NCI-H748 (cell line): Measurements from ENCODE around the gene PRKAG2.

Experiments used
- DNase-seq: peaks from one replicate; lab custom pipeline; 2025; ENCODE audit not compliant: unreplicated experiment; lab: John Stamatoyannopoulos, UW

PRKAG2 gene

GRCh38 chr7:151570366-151570915 lies 306.5 kb downstream of the PRKAG2 start:
- no peak for DNase-seq

- no peak for DNase-seq
Observed at GRCh38 chr7:151568956-151569940, 307.7 kb downstream of the PRKAG2 start.

- no peak for DNase-seq
Observed at GRCh38 chr7:151566897-151567320, 310.0 kb downstream of the PRKAG2 start.

DNA sequence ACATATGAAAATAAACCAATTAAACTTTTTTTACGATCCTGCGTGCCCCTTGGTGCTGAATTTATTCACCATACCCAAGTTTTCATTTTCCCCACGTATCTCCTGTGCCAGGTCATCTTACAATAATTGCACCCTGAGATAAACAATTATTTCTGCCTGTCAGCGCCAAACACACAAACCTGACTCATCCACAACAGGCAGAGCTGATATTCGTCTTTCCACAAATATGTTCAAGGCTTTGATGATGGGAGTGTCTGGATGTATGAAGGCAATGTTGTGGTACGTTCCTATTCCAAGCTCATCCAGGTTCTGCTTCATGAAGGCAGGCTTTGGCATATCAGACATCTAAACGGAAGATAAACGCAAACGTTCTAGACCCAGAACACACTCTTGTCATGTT lies 311.4 kb downstream of the PRKAG2 start:
- DNase-seq: no peak

DNA sequence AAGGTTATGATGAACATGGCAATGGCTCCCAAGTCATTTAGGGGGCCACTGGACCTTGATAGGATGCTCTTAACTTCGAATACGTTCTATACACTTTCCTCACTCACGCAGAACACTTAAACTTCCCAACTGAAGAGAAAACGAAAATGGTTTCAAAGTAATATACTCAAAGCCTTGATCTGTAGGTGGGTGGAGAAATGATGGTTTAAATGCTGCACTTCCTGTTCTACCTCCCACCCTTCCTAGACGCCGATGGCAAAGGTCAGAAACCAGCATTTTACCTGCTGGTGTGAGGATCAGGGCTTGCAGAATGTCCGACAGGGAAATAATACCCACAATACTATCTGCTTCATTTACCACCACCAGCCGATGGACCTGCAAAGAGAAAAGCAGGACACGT lies 316.7 kb downstream of the PRKAG2 start:
- DNase-seq: no peak

DNA sequence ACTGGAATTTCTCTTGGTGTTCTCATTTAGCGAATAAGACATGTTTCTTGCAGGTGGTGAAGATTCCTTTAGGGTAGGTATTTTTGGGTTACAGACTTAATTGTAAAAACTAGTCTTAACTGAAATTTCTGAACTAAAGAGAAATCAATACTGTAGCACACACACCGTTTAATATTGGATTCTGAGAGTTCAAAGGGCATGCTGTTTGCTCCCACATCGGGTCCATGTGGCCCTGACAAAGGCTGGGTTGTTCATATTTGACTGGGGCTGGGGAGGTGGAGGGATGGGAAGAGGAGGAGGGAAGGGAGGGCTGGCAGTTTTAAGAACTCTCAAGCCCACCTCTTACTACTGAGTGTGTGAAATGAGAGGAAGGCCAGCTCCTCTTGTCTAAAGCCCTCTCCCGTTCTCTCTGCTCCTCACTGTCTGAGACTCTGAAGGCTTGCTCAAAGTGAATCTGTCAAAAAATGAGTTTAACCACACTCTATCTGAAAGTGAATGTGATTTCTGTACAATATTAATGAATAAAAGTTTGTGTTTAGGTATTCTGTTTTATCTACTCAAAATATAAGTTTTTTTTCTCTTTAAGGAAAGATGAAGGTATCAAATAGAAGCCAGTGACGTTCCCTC lies 317.2 kb downstream of the PRKAG2 start:
- DNase-seq: no peak

DNA sequence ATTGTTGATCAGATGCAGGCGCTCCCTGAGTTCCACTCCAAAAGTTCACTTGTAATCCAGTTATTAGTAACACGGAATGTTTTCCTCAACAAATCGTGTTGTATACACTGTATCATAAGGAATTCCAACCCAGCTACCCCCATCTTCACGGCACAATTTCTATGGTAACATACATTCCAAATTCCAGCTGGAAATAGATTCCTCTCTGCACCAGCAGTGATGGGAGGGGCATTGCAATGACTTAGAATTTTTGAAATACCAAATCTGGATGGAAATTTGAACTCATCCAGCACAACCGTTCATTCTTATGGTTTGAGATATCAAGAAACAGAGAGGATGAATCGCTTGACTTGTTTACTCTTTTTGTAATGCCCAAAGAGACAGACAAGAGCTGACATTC lies 318.3 kb downstream of the PRKAG2 start:
- DNase-seq: no peak

- no peak for DNase-seq
Observed at GRCh38 chr7:151556592-151556991, 320.3 kb downstream of the PRKAG2 start.

- DNase-seq: no peak
Observed at GRCh38 chr7:151553356-151553755, 323.6 kb downstream of the PRKAG2 start.

- peak; percentile 90 for DNase-seq
Observed at GRCh38 chr7:151552352-151553028, 324.4 kb downstream of the PRKAG2 start.

DNA sequence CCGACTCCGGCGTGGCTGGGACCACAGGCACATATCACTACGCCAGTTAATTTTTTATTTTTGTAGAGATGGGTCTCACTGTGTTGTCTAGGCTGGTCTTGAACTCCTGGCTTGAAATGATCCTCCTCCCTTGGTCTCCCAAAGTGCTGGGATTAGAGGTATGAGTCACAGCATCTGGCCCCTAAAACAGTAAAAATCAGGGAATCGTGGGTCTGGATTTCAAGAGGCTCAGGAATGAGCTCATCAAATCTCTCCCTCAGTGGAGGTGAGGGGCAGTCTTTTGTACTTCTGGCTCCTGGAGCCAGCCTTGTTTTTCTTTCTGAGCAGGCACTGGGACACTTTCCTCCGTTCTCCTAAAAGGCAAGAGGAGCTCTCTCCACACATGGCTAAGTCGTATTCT lies 325.1 kb downstream of the PRKAG2 start:
- no peak for DNase-seq

DNA sequence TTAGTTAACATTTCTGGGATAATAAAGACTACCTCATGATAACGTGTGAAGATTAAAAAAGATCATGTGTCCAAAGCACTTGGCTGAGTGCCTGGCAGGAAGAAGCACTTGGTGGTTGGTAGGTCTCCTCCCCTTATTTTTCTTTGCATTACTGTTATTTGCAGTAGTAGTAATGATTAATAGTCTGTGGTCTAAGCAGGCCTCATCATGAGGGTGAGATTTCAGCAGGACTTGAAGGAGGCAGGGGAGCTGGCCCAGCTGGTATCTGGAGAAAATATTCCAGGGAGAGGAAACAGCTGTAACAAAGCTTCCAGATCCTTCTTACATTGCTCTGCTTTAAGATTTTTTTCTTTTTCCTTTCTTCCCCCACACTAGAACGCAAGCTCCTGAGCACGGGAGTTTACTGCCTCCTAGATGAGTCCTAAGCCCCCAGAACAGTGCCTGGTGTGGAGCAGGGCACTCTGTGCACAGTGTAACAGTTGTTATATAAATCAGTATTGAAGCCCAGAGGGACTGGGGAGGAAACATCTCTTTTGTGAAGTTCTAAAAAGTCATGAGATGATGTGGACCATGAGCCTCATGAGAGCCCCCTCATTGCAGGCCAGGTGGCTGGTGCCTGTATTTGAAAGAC lies 326.1 kb downstream of the PRKAG2 start:
- DNase-seq: no peak

- no peak for DNase-seq
Observed at GRCh38 chr7:151549644-151550043, 327.3 kb downstream of the PRKAG2 start.

- DNase-seq: no peak
Observed at GRCh38 chr7:151549083-151549482, 327.8 kb downstream of the PRKAG2 start.

DNA sequence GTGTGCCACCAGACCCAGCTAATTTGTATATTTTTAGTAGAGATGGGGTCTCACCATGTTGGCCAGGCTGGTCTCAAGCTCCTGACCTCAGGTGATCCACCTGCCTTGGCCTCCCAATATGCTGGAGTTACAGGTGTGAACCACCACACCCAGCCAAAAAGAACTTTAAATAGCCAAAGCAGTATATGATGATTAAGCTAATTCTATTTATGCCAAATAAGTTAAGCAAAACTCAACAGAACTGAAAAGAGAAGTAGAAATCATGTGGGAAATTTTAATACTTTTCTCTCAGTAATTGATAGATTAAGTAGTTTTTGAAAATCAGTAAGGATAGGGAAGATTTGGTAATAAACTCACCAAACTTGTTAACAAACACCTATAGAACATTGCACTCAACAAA lies 332.7 kb downstream of the PRKAG2 start:
- DNase-seq: no peak

DNA sequence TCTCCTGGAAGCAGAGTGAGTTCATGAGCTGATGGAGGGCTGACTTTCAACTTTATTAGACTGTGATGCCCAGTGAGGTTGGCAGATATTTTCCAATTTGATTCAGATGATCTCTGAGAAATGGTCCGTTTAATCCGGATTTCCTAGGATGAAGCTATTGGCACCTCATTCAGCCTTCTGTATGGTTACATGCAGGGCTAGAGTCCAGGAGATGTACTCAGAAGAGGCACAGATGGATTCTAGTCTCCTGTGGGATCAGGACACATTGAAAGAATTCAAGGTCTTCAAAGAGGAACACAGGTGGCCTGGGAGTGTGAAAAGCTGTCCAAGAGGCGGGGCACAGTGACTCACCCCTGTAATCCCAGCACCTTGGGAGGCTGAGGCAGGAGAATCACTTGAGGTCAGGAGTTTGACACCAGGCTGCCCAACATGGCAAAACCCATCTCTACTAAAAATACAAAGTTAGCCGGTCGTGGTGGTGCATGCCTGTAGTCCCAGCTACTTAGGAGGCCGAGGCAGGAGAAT lies 334.2 kb downstream of the PRKAG2 start:
- DNase-seq: no peak

DNA sequence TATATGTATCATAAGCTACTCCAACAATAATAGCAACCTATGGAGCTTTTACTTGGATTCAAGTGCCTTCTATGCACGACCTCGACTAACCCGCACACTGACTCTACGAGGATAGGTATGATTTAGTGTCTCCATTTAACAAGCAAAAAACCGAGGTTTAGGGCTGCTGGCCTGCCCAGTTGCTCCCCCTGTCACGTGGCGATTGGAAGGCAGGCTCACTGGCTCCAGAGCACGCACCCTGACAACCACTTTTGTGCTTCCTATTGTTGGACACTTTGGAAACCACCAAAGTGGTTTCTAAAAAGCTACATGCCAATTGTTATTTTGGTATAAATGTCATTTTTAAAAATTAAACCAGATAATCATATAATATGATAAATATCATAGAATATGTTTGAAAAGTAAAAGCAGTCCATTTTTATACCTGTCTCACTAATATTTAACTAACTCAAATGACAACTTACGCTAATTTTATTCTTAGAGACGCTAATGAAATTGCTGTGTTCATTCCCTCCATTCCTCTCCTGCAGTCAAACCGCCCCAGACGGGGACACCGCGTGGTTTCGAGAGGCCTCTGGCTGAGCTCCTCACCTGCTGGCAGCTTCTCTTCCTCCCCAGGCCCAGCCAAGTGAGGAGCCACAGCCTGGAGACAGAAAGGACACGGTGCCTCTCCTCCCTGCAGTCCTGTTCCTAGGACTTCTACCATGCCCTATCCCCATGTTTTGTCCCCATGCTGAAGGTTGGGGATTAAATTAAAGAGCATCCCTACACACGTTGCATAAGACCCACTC lies 335.0 kb downstream of the PRKAG2 start:
- no peak for DNase-seq

DNA sequence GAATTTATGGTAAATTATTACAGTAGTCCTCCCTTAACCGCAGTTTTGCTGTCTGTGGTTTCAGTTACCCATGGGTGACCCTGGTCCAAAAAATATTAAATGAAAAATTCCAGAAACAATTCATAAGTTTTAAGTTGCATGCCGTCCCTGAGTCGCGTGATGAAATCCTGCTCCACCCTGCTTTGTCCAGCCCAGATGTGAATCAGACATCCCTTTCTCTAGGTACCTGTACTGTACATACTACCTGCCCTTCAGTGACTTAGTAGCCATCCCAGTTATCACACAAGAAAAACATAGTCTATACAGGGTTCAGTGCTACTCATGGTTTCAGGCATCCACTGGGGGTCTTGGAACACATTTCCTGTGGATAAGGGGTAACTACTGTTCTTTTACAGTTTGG lies 336.8 kb downstream of the PRKAG2 start:
- no peak for DNase-seq

- DNase-seq: peak; percentile 64
Observed at GRCh38 chr7:151539088-151539671, 337.7 kb downstream of the PRKAG2 start.
